Ovary (tissue), 3 donors: Measurements from ENCODE around the gene PTPN3.

Experiments
- EP300 ChIP-seq: sonication (generic); formaldehyde crosslinking; IDR thresholded peaks from one replicate; pipeline ENCODE4 v1.6.1; 2017; ENCODE audit warnings: antibody characterized with exemption
- POLR2A ChIP-seq: fragments of 450-650 bp; IDR thresholded peaks from one replicate; pipeline ENCODE4 v1.6.1; 2017; ENCODE audit warnings: antibody characterized with exemption, mild to moderate bottlenecking, moderate library complexity
- TF ChIP-seq, protein P1 (sequence below), 3 donors: fragments of 450-650 bp in 2 of 3; fragments of 200-600 bp in 1 of 3; IDR thresholded peaks; one replicate each; pipeline versions ENCODE4 v1.5.1 to v1.8.0; 2016 to 2022; ENCODE audit warnings: antibody characterized with exemption in 3 of 3, mild to moderate bottlenecking in 1 of 3
- donor health status: DM: no; HTN: no; CAD: no.

DNA sequence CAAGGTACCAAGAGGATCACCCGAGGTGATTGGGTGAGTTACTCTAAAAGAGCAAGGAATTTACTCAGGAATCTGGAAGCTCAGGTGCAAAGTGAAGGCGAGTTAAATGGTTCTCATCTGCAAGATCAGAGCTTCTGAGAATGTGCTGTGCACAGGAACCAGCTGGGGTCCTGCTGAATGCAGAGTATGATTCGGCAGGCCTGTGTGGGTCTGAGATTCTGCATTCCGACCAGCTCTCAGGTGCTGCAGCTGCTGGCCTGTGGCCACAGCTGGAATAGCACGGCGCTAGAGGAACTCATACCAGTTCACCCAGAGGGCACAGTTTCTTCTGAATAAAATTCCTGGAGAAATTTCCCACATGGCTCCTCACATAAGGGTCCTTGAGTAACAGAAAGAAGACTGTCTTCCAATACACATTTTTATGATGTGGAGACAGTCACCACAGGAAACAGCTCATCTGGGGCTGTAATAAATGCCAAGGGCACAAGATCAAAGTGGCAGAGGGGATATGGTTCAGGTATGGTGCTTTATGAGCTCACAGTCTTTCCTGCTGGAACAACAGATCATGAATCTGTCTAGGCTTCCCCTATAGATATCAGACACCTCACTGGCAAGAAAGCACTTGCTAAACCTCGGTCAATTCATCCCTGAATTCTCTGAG, 83.9 kb downstream of the PTPN3 start:
- TF ChIP-seq, protein P1, sequence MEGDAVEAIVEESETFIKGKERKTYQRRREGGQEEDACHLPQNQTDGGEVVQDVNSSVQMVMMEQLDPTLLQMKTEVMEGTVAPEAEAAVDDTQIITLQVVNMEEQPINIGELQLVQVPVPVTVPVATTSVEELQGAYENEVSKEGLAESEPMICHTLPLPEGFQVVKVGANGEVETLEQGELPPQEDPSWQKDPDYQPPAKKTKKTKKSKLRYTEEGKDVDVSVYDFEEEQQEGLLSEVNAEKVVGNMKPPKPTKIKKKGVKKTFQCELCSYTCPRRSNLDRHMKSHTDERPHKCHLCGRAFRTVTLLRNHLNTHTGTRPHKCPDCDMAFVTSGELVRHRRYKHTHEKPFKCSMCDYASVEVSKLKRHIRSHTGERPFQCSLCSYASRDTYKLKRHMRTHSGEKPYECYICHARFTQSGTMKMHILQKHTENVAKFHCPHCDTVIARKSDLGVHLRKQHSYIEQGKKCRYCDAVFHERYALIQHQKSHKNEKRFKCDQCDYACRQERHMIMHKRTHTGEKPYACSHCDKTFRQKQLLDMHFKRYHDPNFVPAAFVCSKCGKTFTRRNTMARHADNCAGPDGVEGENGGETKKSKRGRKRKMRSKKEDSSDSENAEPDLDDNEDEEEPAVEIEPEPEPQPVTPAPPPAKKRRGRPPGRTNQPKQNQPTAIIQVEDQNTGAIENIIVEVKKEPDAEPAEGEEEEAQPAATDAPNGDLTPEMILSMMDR (IDR thresholded peaks at IDR 0.05), result no peak
- TF ChIP-seq POLR2A (no peak), EP300 (no peak)
